Measurements from ENCODE around the gene PRELP. TPM values are rescaled to one million over a fixed set of nuclear protein-coding genes. Genes with fewer than 3 reads are reported as not detected.

The PRELP gene
- total and polyA plus RNA-seq, 2 donors: 0.09 to 7.5 TPM

DNA sequence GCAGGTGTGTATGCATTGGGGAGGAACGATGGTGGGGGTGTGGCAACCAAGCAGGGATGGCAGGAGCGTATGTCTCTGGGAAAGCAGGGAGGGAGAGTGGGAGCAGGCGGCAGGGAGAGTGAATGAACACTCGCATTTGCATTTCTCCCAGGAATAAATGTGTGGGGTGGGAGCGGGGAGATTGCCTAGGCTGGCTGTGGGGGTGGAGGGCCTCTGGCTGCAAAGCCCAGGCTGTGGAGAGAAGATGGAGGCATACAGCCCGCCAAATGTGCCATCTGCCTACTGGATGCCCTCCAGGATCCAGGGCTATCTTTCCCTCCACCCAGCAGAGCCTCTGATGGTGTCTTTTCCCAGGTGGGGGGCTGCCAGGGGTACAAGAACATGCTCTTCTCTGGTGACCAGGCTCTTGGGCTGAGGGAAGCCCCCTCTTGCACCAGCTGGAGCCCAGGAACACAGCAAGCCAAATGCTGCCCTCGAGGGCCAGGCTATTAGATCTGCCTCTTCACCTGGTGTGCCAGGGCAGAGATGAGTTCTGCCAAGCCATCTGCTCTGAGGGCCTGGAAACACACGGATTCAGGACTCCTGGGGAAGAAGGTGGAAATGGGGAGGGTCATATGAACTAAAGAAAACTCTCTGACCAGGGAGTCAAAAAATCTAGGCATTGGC is 16.6 kb downstream of the PRELP start:
- DNase-seq (ENCODE audit: low read depth in 6 of 9, low spot score in 9 of 9): no peak
- WGBS: 86% methylated on average over 8 of the region's 8 CpGs
- Histone ChIP-seq H3K4me1 (ENCODE audit: control insufficient read depth in 2 of 2, insufficient read depth in 2 of 2, low read length in 2 of 2) (peaks cover 3 to 9% of the 10 kb centered on the region in 2 donors), H3K4me3 (ENCODE audit: low read length in 2 of 2) (no peak overlapping the region), H3K27ac (ENCODE audit: low read depth in 1 of 2, low read length in 1 of 2) (no peak overlapping the region), H3K9me3 (ENCODE audit: control insufficient read depth in 2 of 2, insufficient read depth in 1 of 2, low read length in 1 of 2) (no peaks in the 10 kb centered on the region), H3K27me3 (ENCODE audit: control insufficient read depth in 2 of 2, insufficient read depth in 1 of 2, low read length in 1 of 2) (peaks cover 0 to 7% of the 10 kb centered on the region in 2 donors), H3K36me3 (ENCODE audit: control insufficient read depth in 2 of 2, insufficient read depth in 2 of 2, low read length in 1 of 2) (no peaks in the 10 kb centered on the region)

DNA sequence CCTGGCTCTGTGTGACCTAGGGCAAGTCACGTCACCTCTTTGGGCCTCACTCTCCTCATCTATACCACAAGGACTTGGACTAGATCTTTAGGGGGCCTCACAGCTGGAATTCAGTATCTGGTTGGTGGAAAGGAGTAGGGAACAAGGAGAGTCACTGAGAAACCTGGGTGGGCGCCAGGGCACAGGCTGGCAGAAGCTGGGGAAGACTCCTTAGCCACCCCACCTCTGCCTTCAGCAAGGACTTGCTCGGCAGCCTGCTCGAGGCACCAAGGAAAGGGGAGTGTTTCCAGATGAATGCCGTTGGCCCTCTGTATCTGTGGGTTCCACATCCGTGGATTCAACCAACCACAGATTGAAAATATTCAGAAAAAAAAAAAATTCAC is 17.1 kb downstream of the PRELP start:
- H3K27ac ChIP-seq (ENCODE audit: low read depth in 1 of 2, low read length in 1 of 2): no peak overlapping the region
- peaks cover 3 to 6% of the 10 kb centered on the region in 2 donors for H3K4me1 ChIP-seq (ENCODE audit: control insufficient read depth in 2 of 2, insufficient read depth in 2 of 2, low read length in 2 of 2)
- H3K9me3 ChIP-seq (ENCODE audit: control insufficient read depth in 2 of 2, insufficient read depth in 1 of 2, low read length in 1 of 2): peaks cover 0 to 1% of the 10 kb centered on the region in 2 donors
- H3K4me3 ChIP-seq (ENCODE audit: low read length in 2 of 2): no peak overlapping the region
- H3K36me3 ChIP-seq (ENCODE audit: control insufficient read depth in 2 of 2, insufficient read depth in 2 of 2, low read length in 1 of 2): no peaks in the 10 kb centered on the region
- H3K27me3 ChIP-seq (ENCODE audit: control insufficient read depth in 2 of 2, insufficient read depth in 1 of 2, low read length in 1 of 2): peaks cover 0 to 7% of the 10 kb centered on the region in 2 donors
- 94% methylated on average over 6 of the region's 6 CpGs for WGBS
- no peak for DNase-seq (ENCODE audit: low read depth in 6 of 9, low spot score in 9 of 9)

DNA sequence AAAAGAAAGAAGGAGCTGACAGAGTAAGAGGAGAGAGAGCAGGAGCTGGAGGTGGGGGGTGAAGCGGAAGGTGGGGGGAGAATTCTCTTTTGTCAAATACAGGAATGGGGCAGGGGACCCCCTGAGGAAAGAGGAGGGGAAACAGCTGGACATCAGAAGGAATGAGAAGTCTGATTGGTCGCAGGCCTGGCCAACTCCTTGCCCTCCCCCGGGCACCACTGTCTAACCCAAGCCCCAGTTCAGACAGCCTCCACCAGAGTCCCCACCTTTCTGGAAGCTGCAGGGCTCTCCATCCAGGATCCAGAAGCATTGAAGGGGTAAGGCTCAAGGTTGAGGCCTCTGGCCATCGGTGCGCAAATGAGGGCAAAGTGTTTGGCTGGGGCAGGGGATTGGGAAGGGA is 18.3 kb downstream of the PRELP start, which contains the start of gene OPTC:
TSS of gene OPTC (plus strand) at position 253 of the 400 bp plus-strand sequence. CDS start 1,853 bp downstream, outside the sequence.
- Histone ChIP-seq H3K27me3 (ENCODE audit: control insufficient read depth in 2 of 2, insufficient read depth in 1 of 2, low read length in 1 of 2) (peaks cover 0 to 7% of the 10 kb centered on the region in 2 donors), H3K4me3 (ENCODE audit: low read length in 2 of 2) (no peak within 1 kb of the TSS), H3K4me1 (ENCODE audit: control insufficient read depth in 2 of 2, insufficient read depth in 2 of 2, low read length in 2 of 2) (peaks cover 0 to 2% of the 10 kb centered on the region in 2 donors), H3K27ac (ENCODE audit: low read depth in 1 of 2, low read length in 1 of 2) (no peak within 1 kb of the TSS), H3K9me3 (ENCODE audit: control insufficient read depth in 2 of 2, insufficient read depth in 1 of 2, low read length in 1 of 2) (peaks cover 0 to 1% of the 10 kb centered on the region in 2 donors), H3K36me3 (ENCODE audit: control insufficient read depth in 2 of 2, insufficient read depth in 2 of 2, low read length in 1 of 2) (no peaks in the 10 kb centered on the region)
- DNase-seq (ENCODE audit: low read depth in 6 of 9, low spot score in 9 of 9): no peak
- 97% methylated on average over 5 of the region's 5 CpGs for WGBS

DNA sequence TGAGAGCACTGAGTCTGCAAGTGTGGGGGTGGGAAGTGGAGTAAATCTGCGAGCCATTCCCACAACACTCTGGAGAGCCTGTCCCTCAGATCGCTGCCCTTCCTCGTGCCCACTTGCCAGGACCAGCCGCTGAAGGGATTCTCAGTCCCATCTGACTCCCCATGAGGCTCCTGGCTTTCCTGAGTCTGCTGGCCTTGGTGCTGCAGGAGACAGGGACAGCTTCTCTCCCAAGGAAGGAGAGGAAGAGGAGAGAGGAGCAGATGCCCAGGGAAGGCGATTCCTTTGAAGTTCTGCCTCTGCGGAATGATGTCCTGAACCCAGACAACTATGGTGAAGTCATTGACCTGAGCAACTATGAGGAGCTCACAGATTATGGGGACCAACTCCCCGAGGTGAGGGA is 20.2 kb downstream of the PRELP start:
- peaks cover 0 to 7% of the 10 kb centered on the region in 2 donors for H3K27me3 ChIP-seq (ENCODE audit: control insufficient read depth in 2 of 2, insufficient read depth in 1 of 2, low read length in 1 of 2)
- DNase-seq (ENCODE audit: low read depth in 6 of 9, low spot score in 9 of 9): no peak
- 91% methylated on average over 7 of the region's 7 CpGs for WGBS

DNA sequence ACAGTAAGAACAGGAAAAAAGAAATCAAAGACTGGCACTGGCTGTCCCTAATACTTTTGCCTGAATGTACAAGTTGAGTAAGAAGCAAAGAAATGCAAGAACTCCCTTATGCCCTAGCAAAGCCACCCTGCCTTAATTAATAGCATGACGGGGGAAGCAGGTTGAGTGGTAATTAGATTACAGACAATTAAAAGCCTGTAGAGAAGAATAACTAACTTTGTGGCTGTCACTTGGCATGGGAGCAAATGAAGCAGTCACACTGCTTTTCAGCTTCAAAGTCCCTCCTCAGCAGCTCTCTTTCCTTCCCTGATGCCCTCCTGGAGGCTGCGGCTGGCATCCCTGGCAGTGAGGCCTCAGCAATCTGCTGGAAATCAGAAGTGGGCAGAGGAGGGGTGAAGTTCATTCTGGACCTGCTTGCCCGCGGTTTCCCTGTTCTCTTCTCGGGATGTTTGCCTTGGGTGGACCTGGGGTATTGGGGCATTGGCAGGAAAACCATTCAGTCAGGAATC is 21.7 kb downstream of the PRELP start:
- no peak for DNase-seq (ENCODE audit: low read depth in 6 of 9, low spot score in 9 of 9)
- peaks cover 0 to 1% of the 10 kb centered on the region in 2 donors for H3K9me3 ChIP-seq (ENCODE audit: control insufficient read depth in 2 of 2, insufficient read depth in 1 of 2, low read length in 1 of 2)
- peaks cover 0 to 10% of the 10 kb centered on the region in 2 donors for H3K27me3 ChIP-seq (ENCODE audit: control insufficient read depth in 2 of 2, insufficient read depth in 1 of 2, low read length in 1 of 2)
- no peaks in the 10 kb centered on the region for H3K4me1 ChIP-seq (ENCODE audit: control insufficient read depth in 2 of 2, insufficient read depth in 2 of 2, low read length in 2 of 2)
- no peak overlapping the region for H3K4me3 ChIP-seq (ENCODE audit: low read length in 2 of 2)
- no peak overlapping the region for H3K27ac ChIP-seq (ENCODE audit: low read depth in 1 of 2, low read length in 1 of 2)
- H3K36me3 ChIP-seq (ENCODE audit: control insufficient read depth in 2 of 2, insufficient read depth in 2 of 2, low read length in 1 of 2): no peaks in the 10 kb centered on the region
- 97% methylated on average over 5 of the region's 5 CpGs for WGBS

More for the DNA sequence above, 20.2 kb downstream of the PRELP start:
- Histone ChIP-seq H3K36me3 (ENCODE audit: control insufficient read depth in 2 of 2, insufficient read depth in 2 of 2, low read length in 1 of 2) (no peaks in the 10 kb centered on the region), H3K27ac (ENCODE audit: low read depth in 1 of 2, low read length in 1 of 2) (no peak overlapping the region), H3K4me1 (ENCODE audit: control insufficient read depth in 2 of 2, insufficient read depth in 2 of 2, low read length in 2 of 2) (peaks cover 0 to 2% of the 10 kb centered on the region in 2 donors), H3K4me3 (ENCODE audit: low read length in 2 of 2) (no peak overlapping the region), H3K9me3 (ENCODE audit: control insufficient read depth in 2 of 2, insufficient read depth in 1 of 2, low read length in 1 of 2) (peaks cover 0 to 1% of the 10 kb centered on the region in 2 donors)

DNA sequence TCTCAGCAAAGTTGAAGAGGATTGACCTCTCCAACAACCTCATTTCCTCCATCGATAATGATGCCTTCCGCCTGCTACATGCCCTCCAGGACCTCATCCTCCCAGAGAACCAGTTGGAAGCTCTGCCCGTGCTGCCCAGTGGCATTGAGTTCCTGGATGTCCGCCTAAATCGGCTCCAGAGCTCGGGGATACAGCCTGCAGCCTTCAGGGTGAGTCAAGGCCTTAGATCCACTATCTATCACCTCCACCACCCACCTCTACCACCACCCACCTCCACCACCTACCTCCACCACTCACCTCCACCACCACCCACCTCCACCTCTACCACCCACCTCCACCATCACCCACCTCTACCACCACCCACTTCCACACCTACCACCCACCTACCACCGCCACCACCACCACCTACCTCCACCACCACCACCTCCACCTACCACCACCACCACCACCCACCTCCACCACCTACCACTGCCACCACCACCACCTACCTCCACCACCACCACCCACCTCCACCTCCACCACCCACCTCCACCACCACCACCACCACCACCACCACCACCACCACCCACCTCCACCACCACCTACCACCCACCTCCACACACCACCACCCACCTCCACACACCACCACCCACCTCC is 24.2 kb downstream of the PRELP start:
- no peak for DNase-seq (ENCODE audit: low read depth in 6 of 9, low spot score in 9 of 9)
- WGBS: 96% methylated on average over 7 of the region's 7 CpGs
- peaks cover 0 to 1% of the 10 kb centered on the region in 2 donors for H3K9me3 ChIP-seq (ENCODE audit: control insufficient read depth in 2 of 2, insufficient read depth in 1 of 2, low read length in 1 of 2)
- H3K27me3 ChIP-seq (ENCODE audit: control insufficient read depth in 2 of 2, insufficient read depth in 1 of 2, low read length in 1 of 2): peaks cover 4 to 18% of the 10 kb centered on the region in 2 donors
- no peaks in the 10 kb centered on the region for H3K36me3 ChIP-seq (ENCODE audit: control insufficient read depth in 2 of 2, insufficient read depth in 2 of 2, low read length in 1 of 2)
- H3K27ac ChIP-seq (ENCODE audit: low read depth in 1 of 2, low read length in 1 of 2): no peak overlapping the region
- no peak overlapping the region for H3K4me3 ChIP-seq (ENCODE audit: low read length in 2 of 2)
- H3K4me1 ChIP-seq (ENCODE audit: control insufficient read depth in 2 of 2, insufficient read depth in 2 of 2, low read length in 2 of 2): peaks cover 0 to 3% of the 10 kb centered on the region in 2 donors

DNA sequence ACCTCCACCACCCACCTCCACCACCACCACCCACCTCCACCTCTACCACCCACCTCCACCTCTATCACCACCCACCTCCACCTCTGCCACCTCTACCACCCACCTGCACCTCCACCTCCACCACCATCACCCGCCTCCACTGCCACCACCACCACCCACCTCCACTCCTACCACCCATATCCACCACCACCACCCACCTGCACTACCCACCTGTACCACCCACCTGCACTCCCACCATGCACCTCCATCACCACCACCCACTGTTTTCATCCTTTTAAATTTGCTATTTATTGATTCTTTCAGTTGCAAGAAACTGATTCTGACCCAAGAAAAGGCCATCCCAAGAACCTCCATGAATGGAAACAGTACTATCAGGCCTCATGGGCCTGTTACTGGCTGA is 24.7 kb downstream of the PRELP start:
- WGBS: 100% methylated on average over 1 of the region's 1 CpG
- H3K4me3 ChIP-seq (ENCODE audit: low read length in 2 of 2): no peak overlapping the region
- no peak for DNase-seq (ENCODE audit: low read depth in 6 of 9, low spot score in 9 of 9)

DNA sequence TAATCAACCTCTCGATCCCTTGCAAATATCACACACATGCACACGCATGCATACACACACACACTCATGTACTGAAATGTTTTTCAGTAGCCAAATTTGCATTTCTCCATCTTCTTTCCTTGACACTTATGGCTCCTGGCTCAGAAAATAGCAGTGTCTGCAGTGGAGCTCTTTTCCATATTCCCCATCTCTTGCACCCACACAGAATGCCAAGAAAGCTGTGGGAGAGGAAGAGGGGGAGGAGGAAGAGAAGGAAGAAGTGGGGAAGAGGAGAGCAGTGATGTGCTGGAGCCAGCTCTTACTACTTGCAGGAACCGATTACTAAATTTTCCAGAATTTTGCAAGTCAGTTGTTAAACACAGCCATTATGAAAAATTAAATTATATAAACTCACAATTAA is 28.2 kb downstream of the PRELP start:
- no peaks in the 10 kb centered on the region for H3K9me3 ChIP-seq (ENCODE audit: control insufficient read depth in 2 of 2, insufficient read depth in 1 of 2, low read length in 1 of 2)
- no peaks in the 10 kb centered on the region for H3K36me3 ChIP-seq (ENCODE audit: control insufficient read depth in 2 of 2, insufficient read depth in 2 of 2, low read length in 1 of 2)
- H3K4me3 ChIP-seq (ENCODE audit: low read length in 2 of 2): no peak overlapping the region
- DNase-seq (ENCODE audit: low read depth in 6 of 9, low spot score in 9 of 9): no peak
- peaks cover 0 to 13% of the 10 kb centered on the region in 2 donors for H3K4me1 ChIP-seq (ENCODE audit: control insufficient read depth in 2 of 2, insufficient read depth in 2 of 2, low read length in 2 of 2)
- 95% methylated on average over 3 of the region's 3 CpGs for WGBS
- peaks cover 4 to 18% of the 10 kb centered on the region in 2 donors for H3K27me3 ChIP-seq (ENCODE audit: control insufficient read depth in 2 of 2, insufficient read depth in 1 of 2, low read length in 1 of 2)
- no peak overlapping the region for H3K27ac ChIP-seq (ENCODE audit: low read depth in 1 of 2, low read length in 1 of 2)

More for the DNA sequence above, 24.7 kb downstream of the PRELP start:
- Histone ChIP-seq H3K4me1 (ENCODE audit: control insufficient read depth in 2 of 2, insufficient read depth in 2 of 2, low read length in 2 of 2) (peaks cover 0 to 3% of the 10 kb centered on the region in 2 donors), H3K27me3 (ENCODE audit: control insufficient read depth in 2 of 2, insufficient read depth in 1 of 2, low read length in 1 of 2) (peaks cover 4 to 18% of the 10 kb centered on the region in 2 donors), H3K27ac (ENCODE audit: low read depth in 1 of 2, low read length in 1 of 2) (no peak overlapping the region), H3K9me3 (ENCODE audit: control insufficient read depth in 2 of 2, insufficient read depth in 1 of 2, low read length in 1 of 2) (peaks cover 0 to 1% of the 10 kb centered on the region in 2 donors), H3K36me3 (ENCODE audit: control insufficient read depth in 2 of 2, insufficient read depth in 2 of 2, low read length in 1 of 2) (no peaks in the 10 kb centered on the region)
